Subcutaneous adipose tissue (tissue), 4 donors: ENCODE results near the gene BOC. TPM values are rescaled to one million over a fixed set of nuclear protein-coding genes. Genes with fewer than 3 reads are reported as not detected.

Experiments
- CTCF ChIP-seq: fragments of 450-650 bp; IDR thresholded peaks from one replicate; pipeline ENCODE4 v1.5.1; 2016; ENCODE audit warnings: low read depth, mild to moderate bottlenecking, control low read depth, antibody characterized with exemption, moderate library complexity
- total RNA-seq, 4 donors: library from RNA; depleted of rRNA; stranded (reverse); fragments of >200 nt; gene quantifications; one replicate each; pipeline ENCODE4 v1.1.0, GENCODE V29; 2016

Gene BOC
- total RNA-seq, 4 donors from 2014 or later = 15.1 to 46.5 (median 28.4) TPM

GRCh38 chr3:113249111-113249510, 37.8 kb downstream of the BOC start:
- TF ChIP-seq CTCF = no peak

GRCh38 chr3:113249601-113250000, 38.2 kb downstream of the BOC start:
- no peak for TF ChIP-seq CTCF

- no peak for TF ChIP-seq CTCF
These were observed 39.2 kb downstream of the BOC start for GRCh38 chr3:113250566-113250965.

GRCh38 chr3:113251817-113252216, 40.5 kb downstream of the BOC start:
- TF ChIP-seq CTCF = no peak

GRCh38 chr3:113252553-113252952, 41.2 kb downstream of the BOC start:
- no peak for TF ChIP-seq CTCF

- no peak for TF ChIP-seq CTCF
These were observed 42.3 kb downstream of the BOC start for GRCh38 chr3:113253702-113254101.

GRCh38 chr3:113254171-113254947, 43.0 kb downstream of the BOC start:
- TF ChIP-seq CTCF = no peak
